Activated B cell treated with CpG ODN at 0.5 μM for 24 hours (primary cell): ENCODE data around the gene MKLN1. TPM values are rescaled to one million over a fixed set of nuclear protein-coding genes. Genes with fewer than 3 reads are reported as not detected.

Experiments used
- ATAC-seq: fragments of 200-7000 bp; cut with Tn5 transposase; one replicate; pipeline ENCODE4 v1.10.0; 2021; ENCODE audit warnings: low read depth, mild to moderate bottlenecking, moderate library complexity
- CTCF ChIA-PET: fragments of 350-600 bp; sonication (Branson Sonifier 250); formaldehyde crosslinking; loops from one replicate; lab custom pipeline; 2021; ENCODE audit warnings: antibody characterized with exemption; lab: Charles Lee
- POLR2A ChIA-PET: fragments of 350-600 bp; sonication (Branson Sonifier 250); formaldehyde crosslinking; loops from one replicate; lab custom pipeline; 2021; ENCODE audit warnings: antibody characterized with exemption; lab: Charles Lee
- DNase-seq: peaks from one replicate; pipeline ENCODE4 v3.0.0; 2022
- H3K27ac Mint-ChIP-seq: one replicate; pipeline ENCODE4 v1.8.0; 2020; ENCODE audit warnings: mixed read lengths
- H3K27me3 Mint-ChIP-seq: one replicate; pipeline ENCODE4 v1.8.0; 2021; ENCODE audit warnings: mixed read lengths
- H3K36me3 Mint-ChIP-seq: one replicate; pipeline ENCODE4 v1.8.0; 2021; ENCODE audit warnings: low read depth, mixed read lengths
- H3K4me1 Mint-ChIP-seq: one replicate; pipeline ENCODE4 v1.8.0; 2021; ENCODE audit warnings: mixed read lengths
- H3K4me3 Mint-ChIP-seq: one replicate; pipeline ENCODE4 v1.8.0; 2020; ENCODE audit warnings: mild to moderate bottlenecking, mixed read lengths
- H3K9me3 Mint-ChIP-seq: one replicate; pipeline ENCODE4 v1.8.0; 2020; ENCODE audit warnings: mixed read lengths
- CTCF ChIP-seq: fragments of 200-600 bp; IDR thresholded peaks from one replicate; pipeline ENCODE4 v1.8.0; 2022; ENCODE audit warnings: antibody characterized with exemption, mild to moderate bottlenecking
- intact Hi-C: fragments of 100-400 bp; cut with micrococcal nuclease; formaldehyde crosslinking; loops from one replicate; pipeline ENCODE4 v1.15.1; 2024
- total RNA-seq: library from RNA; stranded (reverse); gene quantifications from 2 replicates; pipeline ENCODE4 v1.2.3, GENCODE V29; 2022

The MKLN1 gene
- total RNA-seq, 1 donor from 2014 or later: 64.6 TPM

- TF ChIP-seq CTCF: no peak
- ChIA-PET CTCF (no interaction called here), POLR2A (interaction anchor here (0.5 to 1.2 kb wide), 3 partner anchors 10 to 390 kb away, joined by 3 to 5 read pairs (median 3); partner anchors contain the start of gene MKLN1)
- Mint-ChIP-seq H3K9me3 (no peaks in the 10 kb centered on the region), H3K4me3 (no peak overlapping the region), H3K27me3 (no peaks in the 10 kb centered on the region), H3K36me3 (peaks cover 10% of the 10 kb centered on the region), H3K27ac (no peak overlapping the region), H3K4me1 (peaks cover 46% of the 10 kb centered on the region)
- DNase-seq (no peak), ATAC-seq (no peak)
- intact Hi-C loops: no loop called here
Observed at GRCh38 chr7:131372554-131372953, 44.9 kb downstream of the MKLN1 start.

GRCh38 chr7:131374821-131375220, 47.1 kb downstream of the MKLN1 start:
- ChIA-PET CTCF (no interaction called here), POLR2A (no interaction called here)
- Mint-ChIP-seq H3K9me3 (no peaks in the 10 kb centered on the region), H3K4me3 (no peak overlapping the region), H3K4me1 (peaks cover 27% of the 10 kb centered on the region), H3K27ac (no peak overlapping the region), H3K27me3 (no peaks in the 10 kb centered on the region), H3K36me3 (peaks cover 20% of the 10 kb centered on the region)
- DNase-seq: no peak
- ATAC-seq: no peak
- intact Hi-C loops: no loop called here
- TF ChIP-seq CTCF: no peak

GRCh38 chr7:131381069-131381838, 53.6 kb downstream of the MKLN1 start:
- no peak overlapping the region for H3K4me3 Mint-ChIP-seq
- H3K27me3 Mint-ChIP-seq: no peaks in the 10 kb centered on the region
- ChIA-PET POLR2A (no interaction called here), CTCF (interaction anchor here (1.0 kb wide), 1 partner anchor 476 kb away, joined by 6 read pairs; no protein-coding TSS in a partner anchor)
- no peak for TF ChIP-seq CTCF
- no peaks in the 10 kb centered on the region for H3K9me3 Mint-ChIP-seq
- intact Hi-C loops: no loop called here
- H3K4me1 Mint-ChIP-seq: peaks cover 21% of the 10 kb centered on the region
- no peak overlapping the region for H3K27ac Mint-ChIP-seq
- no peak for DNase-seq
- no peak for ATAC-seq
- peaks cover 28% of the 10 kb centered on the region for H3K36me3 Mint-ChIP-seq

GRCh38 chr7:131383417-131384285, 56.0 kb downstream of the MKLN1 start:
- Mint-ChIP-seq H3K4me1 (peaks cover 21% of the 10 kb centered on the region), H3K27me3 (no peaks in the 10 kb centered on the region), H3K27ac (peak overlapping the region; percentile 42), H3K36me3 (peaks cover 24% of the 10 kb centered on the region), H3K4me3 (no peak overlapping the region), H3K9me3 (no peaks in the 10 kb centered on the region)
- TF ChIP-seq CTCF: no peak
- DNase-seq: no peak
- ChIA-PET CTCF (interaction anchor here (1.3 kb wide), 1 partner anchor 8 kb away, joined by 3 read pairs; no protein-coding TSS in a partner anchor), POLR2A (interaction anchor here (0.7 kb wide), 1 partner anchor 44 kb away, joined by 3 read pairs; no protein-coding TSS in a partner anchor)
- intact Hi-C loops: no loop called here
- ATAC-seq: peak; percentile 49

GRCh38 chr7:131384286-131384635, 56.6 kb downstream of the MKLN1 start:
- peaks cover 21% of the 10 kb centered on the region for H3K4me1 Mint-ChIP-seq
- no peak for DNase-seq
- intact Hi-C loops: no loop called here
- POLR2A ChIA-PET: no interaction called here
- no peak for ATAC-seq
- H3K9me3 Mint-ChIP-seq: no peaks in the 10 kb centered on the region
- H3K4me3 Mint-ChIP-seq: no peak overlapping the region
- H3K36me3 Mint-ChIP-seq: peaks cover 25% of the 10 kb centered on the region
- CTCF ChIA-PET: no interaction called here
- no peak overlapping the region for H3K27ac Mint-ChIP-seq
- no peak for TF ChIP-seq CTCF
- H3K27me3 Mint-ChIP-seq: no peaks in the 10 kb centered on the region
